Measurements from ENCODE around the gene CD81. TPM values are rescaled to one million over a fixed set of nuclear protein-coding genes. Genes with fewer than 3 reads are reported as not detected.

Gene CD81
- total RNA-seq, 1 donor, result 195 TPM

- H3K27ac ChIP-seq (ENCODE audit: low read depth, low read length), result no peak overlapping the region
- H2AFZ ChIP-seq (ENCODE audit: low read length), result no peak overlapping the region
- no peak overlapping the region for H3K4me3 ChIP-seq (ENCODE audit: insufficient read depth, low read length)
- H4K20me1 ChIP-seq (ENCODE audit: insufficient read depth, low read length), result no peaks in the 10 kb centered on the region
- H3K4me1 ChIP-seq (ENCODE audit: insufficient read depth, low read length), result no peaks in the 10 kb centered on the region
- no peak overlapping the region for H3K4me2 ChIP-seq (ENCODE audit: insufficient read depth, low read length)
- no peaks in the 10 kb centered on the region for H3K27me3 ChIP-seq (ENCODE audit: insufficient read depth, low read length)
- DNase-seq (ENCODE audit: insufficient read length, low spot score, missing footprints), result no peak
- no peak for TF ChIP-seq CTCF (IDR thresholded peaks at IDR 0.05; ENCODE audit: extremely low read depth, low read depth, low read length)
- H3K36me3 ChIP-seq (ENCODE audit: insufficient read depth, low read length), result no peaks in the 10 kb centered on the region
- H3K9me3 ChIP-seq (ENCODE audit: low read depth, low read length), result no peaks in the 10 kb centered on the region
- no peaks in the 10 kb centered on the region for H3K79me2 ChIP-seq (ENCODE audit: insufficient read depth, low read length)
These were observed 47.8 kb downstream of the CD81 start for GRCh38 chr11:2424811-2425495.

- Histone ChIP-seq H3K79me2 (ENCODE audit: insufficient read depth, low read length) (no peaks in the 10 kb centered on the region), H3K27ac (ENCODE audit: low read depth, low read length) (no peak overlapping the region), H4K20me1 (ENCODE audit: insufficient read depth, low read length) (no peaks in the 10 kb centered on the region), H3K4me3 (ENCODE audit: insufficient read depth, low read length) (no peak overlapping the region), H2AFZ (ENCODE audit: low read length) (no peak overlapping the region), H3K27me3 (ENCODE audit: insufficient read depth, low read length) (no peaks in the 10 kb centered on the region), H3K4me1 (ENCODE audit: insufficient read depth, low read length) (no peaks in the 10 kb centered on the region), H3K36me3 (ENCODE audit: insufficient read depth, low read length) (no peaks in the 10 kb centered on the region), H3K9me3 (ENCODE audit: low read depth, low read length) (no peaks in the 10 kb centered on the region), H3K4me2 (ENCODE audit: insufficient read depth, low read length) (no peak overlapping the region)
- no peak for TF ChIP-seq CTCF (IDR thresholded peaks at IDR 0.05; ENCODE audit: extremely low read depth, low read depth, low read length)
- DNase-seq (ENCODE audit: insufficient read length, low spot score, missing footprints), result no peak
These were observed 48.4 kb downstream of the CD81 start for GRCh38 chr11:2425506-2425905.

- Histone ChIP-seq H3K4me3 (ENCODE audit: insufficient read depth, low read length) (no peak overlapping the region), H2AFZ (ENCODE audit: low read length) (no peak overlapping the region), H4K20me1 (ENCODE audit: insufficient read depth, low read length) (no peaks in the 10 kb centered on the region), H3K79me2 (ENCODE audit: insufficient read depth, low read length) (no peaks in the 10 kb centered on the region), H3K36me3 (ENCODE audit: insufficient read depth, low read length) (no peaks in the 10 kb centered on the region), H3K27ac (ENCODE audit: low read depth, low read length) (no peak overlapping the region), H3K27me3 (ENCODE audit: insufficient read depth, low read length) (no peaks in the 10 kb centered on the region), H3K4me1 (ENCODE audit: insufficient read depth, low read length) (no peaks in the 10 kb centered on the region), H3K9me3 (ENCODE audit: low read depth, low read length) (no peaks in the 10 kb centered on the region), H3K4me2 (ENCODE audit: insufficient read depth, low read length) (no peak overlapping the region)
- TF ChIP-seq CTCF (IDR thresholded peaks at IDR 0.05; ENCODE audit: extremely low read depth, low read depth, low read length), result no peak
- DNase-seq (ENCODE audit: insufficient read length, low spot score, missing footprints), result no peak
These were observed 49.1 kb downstream of the CD81 start for GRCh38 chr11:2426221-2426620.

- Histone ChIP-seq H3K27me3 (ENCODE audit: insufficient read depth, low read length) (no peaks in the 10 kb centered on the region), H3K9me3 (ENCODE audit: low read depth, low read length) (no peaks in the 10 kb centered on the region), H3K4me2 (ENCODE audit: insufficient read depth, low read length) (no peak overlapping the region), H3K4me1 (ENCODE audit: insufficient read depth, low read length) (no peaks in the 10 kb centered on the region), H3K27ac (ENCODE audit: low read depth, low read length) (no peak overlapping the region), H3K4me3 (ENCODE audit: insufficient read depth, low read length) (no peak overlapping the region), H3K79me2 (ENCODE audit: insufficient read depth, low read length) (no peaks in the 10 kb centered on the region), H3K36me3 (ENCODE audit: insufficient read depth, low read length) (no peaks in the 10 kb centered on the region), H4K20me1 (ENCODE audit: insufficient read depth, low read length) (no peaks in the 10 kb centered on the region), H2AFZ (ENCODE audit: low read length) (no peak overlapping the region)
- DNase-seq (ENCODE audit: insufficient read length, low spot score, missing footprints), result no peak
- TF ChIP-seq CTCF (IDR thresholded peaks at IDR 0.05; ENCODE audit: extremely low read depth, low read depth, low read length), result no peak
These were observed 49.9 kb downstream of the CD81 start for GRCh38 chr11:2426826-2427521.
